ENCODE results near the gene TENM4. TPM values are rescaled to one million over a fixed set of nuclear protein-coding genes. Genes with fewer than 3 reads are reported as not detected.

The TENM4 gene
- total RNA-seq, 1 donor from 2014 or later = 117 TPM

DNA sequence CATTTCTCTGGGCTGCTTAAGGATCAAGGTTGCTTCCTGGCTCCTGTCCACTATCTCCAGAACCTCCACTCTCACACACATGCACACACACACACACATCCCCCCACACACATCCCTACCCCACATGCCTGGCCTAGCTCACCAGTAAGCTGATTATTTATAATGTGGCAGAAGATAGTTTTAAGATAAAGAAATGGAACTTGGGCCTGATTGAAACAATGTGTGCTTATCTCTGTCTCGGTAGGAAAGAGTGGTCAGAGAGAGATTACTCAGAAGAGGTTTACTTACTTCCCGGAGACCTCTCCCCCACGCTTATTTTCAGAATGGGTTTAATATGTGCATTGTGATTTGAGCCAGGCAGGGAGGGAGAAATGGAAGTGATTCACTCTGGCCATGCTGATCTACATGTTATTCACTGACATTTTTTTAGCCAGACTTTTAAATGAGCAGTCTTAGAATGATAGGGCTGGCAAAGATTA lies 422.4 kb downstream of the TENM4 start:
- no peak for DNase-seq (ENCODE audit: low spot score, unreplicated experiment)
- H3K36me3 Mint-ChIP-seq (ENCODE audit: insufficient read depth) = peaks cover 2% of the 10 kb centered on the region

DNA sequence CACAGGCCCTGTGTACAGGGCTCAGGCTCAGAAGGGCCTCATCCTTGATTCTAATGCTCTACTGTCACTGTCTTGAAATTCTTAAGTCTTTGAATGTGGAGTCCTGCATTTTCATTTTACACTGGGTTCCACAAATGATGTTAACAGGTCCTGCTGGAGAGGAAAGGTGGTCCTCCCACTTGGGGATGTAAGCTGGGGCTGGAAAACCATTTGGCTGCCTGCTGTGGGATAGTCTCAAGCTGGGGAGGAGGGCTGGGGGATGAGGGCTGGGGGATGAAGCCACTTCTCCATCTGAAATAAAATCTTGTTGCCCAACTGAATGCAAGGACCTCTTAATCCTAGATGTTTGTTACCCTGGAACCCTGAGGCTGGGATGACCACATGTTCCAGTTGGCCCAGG lies 423.0 kb downstream of the TENM4 start:
- Mint-ChIP-seq H3K4me3 (ENCODE audit: low read depth) (no peak overlapping the region), H3K27ac (no peak overlapping the region), H3K4me1 (ENCODE audit: low read depth) (peaks cover 4% of the 10 kb centered on the region), H3K9me3 (ENCODE audit: low read depth) (no peaks in the 10 kb centered on the region), H3K27me3 (no peaks in the 10 kb centered on the region), H3K36me3 (ENCODE audit: insufficient read depth) (peaks cover 2% of the 10 kb centered on the region)
- DNase-seq (ENCODE audit: low spot score, unreplicated experiment) = no peak
- TF ChIP-seq, protein P1, sequence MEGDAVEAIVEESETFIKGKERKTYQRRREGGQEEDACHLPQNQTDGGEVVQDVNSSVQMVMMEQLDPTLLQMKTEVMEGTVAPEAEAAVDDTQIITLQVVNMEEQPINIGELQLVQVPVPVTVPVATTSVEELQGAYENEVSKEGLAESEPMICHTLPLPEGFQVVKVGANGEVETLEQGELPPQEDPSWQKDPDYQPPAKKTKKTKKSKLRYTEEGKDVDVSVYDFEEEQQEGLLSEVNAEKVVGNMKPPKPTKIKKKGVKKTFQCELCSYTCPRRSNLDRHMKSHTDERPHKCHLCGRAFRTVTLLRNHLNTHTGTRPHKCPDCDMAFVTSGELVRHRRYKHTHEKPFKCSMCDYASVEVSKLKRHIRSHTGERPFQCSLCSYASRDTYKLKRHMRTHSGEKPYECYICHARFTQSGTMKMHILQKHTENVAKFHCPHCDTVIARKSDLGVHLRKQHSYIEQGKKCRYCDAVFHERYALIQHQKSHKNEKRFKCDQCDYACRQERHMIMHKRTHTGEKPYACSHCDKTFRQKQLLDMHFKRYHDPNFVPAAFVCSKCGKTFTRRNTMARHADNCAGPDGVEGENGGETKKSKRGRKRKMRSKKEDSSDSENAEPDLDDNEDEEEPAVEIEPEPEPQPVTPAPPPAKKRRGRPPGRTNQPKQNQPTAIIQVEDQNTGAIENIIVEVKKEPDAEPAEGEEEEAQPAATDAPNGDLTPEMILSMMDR (IDR thresholded peaks at IDR 0.05; ENCODE audit: unreplicated experiment) = no peak

More for the DNA sequence above, 422.4 kb downstream of the TENM4 start:
- TF ChIP-seq, protein P1 (IDR thresholded peaks at IDR 0.05; ENCODE audit: unreplicated experiment) = no peak
- Mint-ChIP-seq H3K9me3 (ENCODE audit: low read depth) (no peaks in the 10 kb centered on the region), H3K27ac (no peak overlapping the region), H3K4me1 (ENCODE audit: low read depth) (peaks cover 4% of the 10 kb centered on the region), H3K27me3 (no peaks in the 10 kb centered on the region), H3K4me3 (ENCODE audit: low read depth) (no peak overlapping the region)

DNA sequence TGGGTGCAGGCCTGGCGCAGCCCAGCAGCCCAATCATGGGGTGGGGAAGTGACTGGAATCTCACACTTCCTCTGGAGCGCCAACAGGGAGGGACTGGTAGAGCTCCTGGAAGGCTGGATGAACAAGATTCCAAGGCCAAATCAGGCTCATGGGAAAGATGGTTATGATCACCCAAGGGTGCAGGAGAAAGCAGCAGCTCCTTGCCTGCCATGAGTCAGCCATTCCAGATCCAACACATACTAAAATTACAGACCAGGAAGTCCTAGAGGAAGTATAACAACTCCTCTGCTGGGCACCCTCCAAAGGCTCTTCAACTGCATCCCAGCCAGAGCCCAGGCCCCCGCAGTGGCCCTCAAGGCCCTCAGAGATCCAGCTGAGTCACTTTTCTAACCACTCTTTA lies 427.3 kb downstream of the TENM4 start:
- Mint-ChIP-seq H3K27ac (no peak overlapping the region), H3K9me3 (ENCODE audit: low read depth) (peaks cover 5% of the 10 kb centered on the region)
- TF ChIP-seq, protein P1 (IDR thresholded peaks at IDR 0.05; ENCODE audit: unreplicated experiment) = no peak

DNA sequence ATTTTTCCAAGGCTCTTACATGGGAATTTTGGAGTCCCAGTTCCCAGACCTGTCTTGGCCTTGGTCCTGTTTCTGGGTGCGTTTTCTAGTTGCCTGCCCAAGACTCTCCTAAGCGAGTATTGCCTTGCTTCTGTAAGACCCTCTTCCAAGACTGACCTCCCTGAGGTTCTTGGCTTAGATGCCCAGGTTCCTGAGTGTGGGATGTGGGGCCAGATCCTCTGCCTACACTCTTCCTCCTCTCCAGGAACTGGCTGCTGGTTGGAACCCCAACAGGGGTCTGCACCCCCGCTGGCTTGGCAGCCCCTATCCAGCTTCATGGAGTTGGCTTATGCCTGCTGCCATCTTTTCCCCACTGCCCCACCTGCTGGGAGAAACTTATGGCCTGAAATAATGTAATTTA lies 429.5 kb downstream of the TENM4 start:
- Mint-ChIP-seq H3K27me3 (no peaks in the 10 kb centered on the region), H3K36me3 (ENCODE audit: insufficient read depth) (no peaks in the 10 kb centered on the region), H3K9me3 (ENCODE audit: low read depth) (peaks cover 5% of the 10 kb centered on the region), H3K4me3 (ENCODE audit: low read depth) (no peak overlapping the region), H3K4me1 (ENCODE audit: low read depth) (no peaks in the 10 kb centered on the region), H3K27ac (no peak overlapping the region)
- no peak for DNase-seq (ENCODE audit: low spot score, unreplicated experiment)
- TF ChIP-seq, protein P1 (IDR thresholded peaks at IDR 0.05; ENCODE audit: unreplicated experiment) = no peak

More for the DNA sequence above, 427.3 kb downstream of the TENM4 start:
- H3K36me3 Mint-ChIP-seq (ENCODE audit: insufficient read depth) = no peaks in the 10 kb centered on the region
- no peaks in the 10 kb centered on the region for H3K27me3 Mint-ChIP-seq
- no peak for DNase-seq (ENCODE audit: low spot score, unreplicated experiment)
- H3K4me3 Mint-ChIP-seq (ENCODE audit: low read depth) = no peak overlapping the region
- peaks cover 3% of the 10 kb centered on the region for H3K4me1 Mint-ChIP-seq (ENCODE audit: low read depth)

DNA sequence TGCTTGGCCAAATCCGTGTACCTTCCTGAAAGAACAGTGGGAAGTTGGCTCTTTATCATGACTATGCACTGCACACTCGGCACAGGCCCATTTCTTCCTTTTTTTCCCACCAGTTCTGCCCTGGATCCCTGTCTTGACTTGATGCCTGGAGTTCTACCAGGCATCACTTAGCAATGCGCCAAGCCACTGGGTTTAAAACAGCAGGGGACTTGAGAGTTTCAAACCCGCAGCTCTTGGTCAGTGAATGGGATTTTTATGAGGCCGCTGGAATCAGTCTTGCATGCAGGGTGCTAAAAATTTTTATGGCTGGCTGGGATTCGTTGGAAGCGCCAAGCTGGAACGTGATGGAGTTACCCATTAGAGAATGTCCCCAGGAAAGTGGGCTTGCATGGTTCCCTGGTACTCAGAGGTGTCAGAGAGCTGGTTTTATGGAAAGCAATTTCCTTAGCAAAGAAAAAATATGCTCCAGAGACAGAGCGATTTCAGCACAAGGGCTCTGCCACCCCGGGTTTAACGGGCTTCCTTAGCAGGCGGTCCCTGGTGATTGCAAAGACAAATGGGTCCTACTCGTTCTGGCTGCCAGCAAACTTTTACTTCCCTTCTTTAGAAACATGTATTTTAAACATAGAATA lies 432.9 kb downstream of the TENM4 start:
- H3K36me3 Mint-ChIP-seq (ENCODE audit: insufficient read depth) = peaks cover 10% of the 10 kb centered on the region
- H3K27me3 Mint-ChIP-seq = no peaks in the 10 kb centered on the region
- peaks cover 29% of the 10 kb centered on the region for H3K9me3 Mint-ChIP-seq (ENCODE audit: low read depth)
- no peak overlapping the region for H3K27ac Mint-ChIP-seq
- TF ChIP-seq, protein P1 (IDR thresholded peaks at IDR 0.05; ENCODE audit: unreplicated experiment) = no peak
- no peaks in the 10 kb centered on the region for H3K4me1 Mint-ChIP-seq (ENCODE audit: low read depth)
- no peak for DNase-seq (ENCODE audit: low spot score, unreplicated experiment)
- no peak overlapping the region for H3K4me3 Mint-ChIP-seq (ENCODE audit: low read depth)

Measured in progenitor cell of endocrine pancreas (in vitro differentiated cells).